ENCODE data around the gene COL20A1. TPM values are rescaled to one million over a fixed set of nuclear protein-coding genes. Genes with fewer than 3 reads are reported as not detected.
A peak's percentile ranks its signal among the peaks of the same experiment; 100 is the strongest.

Gene COL20A1
- total RNA-seq, 2 donors from 2014 or later = 7.1 TPM; not detected in 1

- Histone ChIP-seq H3K9me3 (no peaks in the 10 kb centered on the region), H3K27ac (no peak overlapping the region), H3K4me1 (replicated peaks) (no peaks in the 10 kb centered on the region), H3K27me3 (replicated peaks; ENCODE audit: insufficient read depth) (peaks cover 19% of the 10 kb centered on the region), H3K4me3 (no peak overlapping the region), H3K36me3 (no peaks in the 10 kb centered on the region)
- TF ChIP-seq CTCF (IDR thresholded peaks at IDR 0.05) = peak; percentile 84 to 90 (median 88)
- TF ChIP-seq POLR2A (IDR thresholded peaks at IDR 0.05) = no peak
- TF ChIP-seq POLR2AphosphoS5 (IDR thresholded peaks at IDR 0.05) = no peak
- no peak for DNase-seq (ENCODE audit: low spot score)
- WGBS = 25% methylated on average over 19 of the region's 22 CpGs
- intact Hi-C loops (cut with DNase I) = loop anchor here (2.0 kb wide), 1 partner anchor 71 kb away; no protein-coding TSS in a partner anchor
Observed at GRCh38 chr20:63381781-63382431, 88.9 kb downstream of the COL20A1 start.

GRCh38 chr20:63382551-63383300 is 89.7 kb downstream of the COL20A1 start:
- Histone ChIP-seq H3K36me3 (no peaks in the 10 kb centered on the region), H3K4me1 (replicated peaks) (no peaks in the 10 kb centered on the region), H3K27ac (no peak overlapping the region), H3K27me3 (replicated peaks; ENCODE audit: insufficient read depth) (peaks cover 14% of the 10 kb centered on the region), H3K9me3 (no peaks in the 10 kb centered on the region), H3K4me3 (no peak overlapping the region)
- WGBS = 60% methylated on average over 17 of the region's 17 CpGs
- TF ChIP-seq POLR2AphosphoS5 (IDR thresholded peaks at IDR 0.05) (no peak), POLR2A (IDR thresholded peaks at IDR 0.05) (no peak), CTCF (IDR thresholded peaks at IDR 0.05) (no peak)
- no peak for DNase-seq (ENCODE audit: low spot score)
- intact Hi-C loops (cut with DNase I) = no loop called here

- Histone ChIP-seq H3K36me3 (no peaks in the 10 kb centered on the region), H3K9me3 (no peaks in the 10 kb centered on the region), H3K4me1 (replicated peaks) (no peaks in the 10 kb centered on the region), H3K4me3 (no peak overlapping the region), H3K27ac (no peak overlapping the region), H3K27me3 (replicated peaks; ENCODE audit: insufficient read depth) (peaks cover 7% of the 10 kb centered on the region)
- intact Hi-C loops (cut with DNase I) = no loop called here
- TF ChIP-seq POLR2A (IDR thresholded peaks at IDR 0.05) (no peak), POLR2AphosphoS5 (IDR thresholded peaks at IDR 0.05) (no peak), CTCF (IDR thresholded peaks at IDR 0.05) (no peak)
- 58% methylated on average over 11 of the region's 11 CpGs for WGBS
- DNase-seq (ENCODE audit: low spot score) = no peak
Observed at GRCh38 chr20:63383556-63383955, 90.6 kb downstream of the COL20A1 start.

- H3K4me3 ChIP-seq = no peak overlapping the region
- 78% methylated on average over 18 of the region's 18 CpGs for WGBS
- H3K36me3 ChIP-seq = no peaks in the 10 kb centered on the region
- H3K9me3 ChIP-seq = no peaks in the 10 kb centered on the region
- no peak for DNase-seq (ENCODE audit: low spot score)
- TF ChIP-seq CTCF (IDR thresholded peaks at IDR 0.05) = no peak
- no peak for TF ChIP-seq POLR2AphosphoS5 (IDR thresholded peaks at IDR 0.05)
- no peak for TF ChIP-seq POLR2A (IDR thresholded peaks at IDR 0.05)
- no peak overlapping the region for H3K27ac ChIP-seq
- H3K4me1 ChIP-seq (replicated peaks) = no peaks in the 10 kb centered on the region
- intact Hi-C loops (cut with DNase I) = no loop called here
- H3K27me3 ChIP-seq (replicated peaks; ENCODE audit: insufficient read depth) = peaks cover 3% of the 10 kb centered on the region
Observed at GRCh38 chr20:63384336-63384735, 91.3 kb downstream of the COL20A1 start.

Small RNA genes lying within 50 kb of the gene (microRNA-seq; reads per million reads assigned to microRNA genes)
- gene MIR4326 = 0.34 reads per million

Small RNA genes lying within 50 kb of the gene (small RNA-seq; reads per million reads assigned to genes)
- gene MIR4326 (0.09 to 0.50 reads per million in 2 donors), gene RNU6-994P (0 reads per million in 2 donors)

Other genes with a start within 250 kb of the COL20A1 start
- 10 to 100 TPM; 28.8 to 46.0 TPM for gene YTHDF1, start 77.1 kb upstream of the COL20A1 start, total RNA-seq
- gene BIRC7, start 57.3 kb upstream of the COL20A1 start, total RNA-seq = not detected
- gene NKAIN4, start 38.7 kb upstream of the COL20A1 start, total RNA-seq = 1 to 10 TPM in 1 of 2 donors, not detected in 1; 1.2 TPM
- 10 to 100 TPM; 43.6 to 85.6 TPM for gene ARFGAP1, start 20.4 kb upstream of the COL20A1 start, total RNA-seq
- 1 to 10 TPM in 1 of 2 donors, not detected in 1; 7.2 TPM for gene CHRNA4, start 68.2 kb downstream of the COL20A1 start, total RNA-seq
- 10 to 100 TPM in 1 of 2 donors, under 1 TPM in 1; 0.46 to 35.6 TPM for gene KCNQ2, start 179.5 kb downstream of the COL20A1 start, total RNA-seq
- 10 to 100 TPM; 13.4 to 20.9 TPM for gene EEF1A2, start 205.9 kb downstream of the COL20A1 start, total RNA-seq
- gene PPDPF, start 227.6 kb downstream of the COL20A1 start, total RNA-seq = 100 to 1,000 TPM; 602 to 609 TPM
- 1 to 10 TPM in 1 of 2 donors, under 1 TPM in 1; 0.77 to 1.1 TPM for gene PTK6, start 244.2 kb downstream of the COL20A1 start, total RNA-seq

All from prostate gland (tissue), 2 donors.